ENCODE results near the gene LAX1.

Gene LAX1

GRCh38 chr1:203813581-203814341, 48.8 kb downstream of the LAX1 start:
- DNase-seq (ENCODE audit: low spot score) = no peak

- DNase-seq (ENCODE audit: low spot score) = no peak
These were observed 53.4 kb downstream of the LAX1 start for GRCh38 chr1:203818399-203818798.

- no peak for DNase-seq (ENCODE audit: low spot score)
These were observed 58.3 kb downstream of the LAX1 start for GRCh38 chr1:203823306-203823705.
